Kidney capillary endothelial cell (primary cell): Measurements from ENCODE around the gene AGMAT.

Source experiments
- DNase-seq: peaks from one replicate; pipeline ENCODE4 v3.0.0-alpha.2; 2018; ENCODE audit warnings: low spot score

Gene AGMAT

DNA sequence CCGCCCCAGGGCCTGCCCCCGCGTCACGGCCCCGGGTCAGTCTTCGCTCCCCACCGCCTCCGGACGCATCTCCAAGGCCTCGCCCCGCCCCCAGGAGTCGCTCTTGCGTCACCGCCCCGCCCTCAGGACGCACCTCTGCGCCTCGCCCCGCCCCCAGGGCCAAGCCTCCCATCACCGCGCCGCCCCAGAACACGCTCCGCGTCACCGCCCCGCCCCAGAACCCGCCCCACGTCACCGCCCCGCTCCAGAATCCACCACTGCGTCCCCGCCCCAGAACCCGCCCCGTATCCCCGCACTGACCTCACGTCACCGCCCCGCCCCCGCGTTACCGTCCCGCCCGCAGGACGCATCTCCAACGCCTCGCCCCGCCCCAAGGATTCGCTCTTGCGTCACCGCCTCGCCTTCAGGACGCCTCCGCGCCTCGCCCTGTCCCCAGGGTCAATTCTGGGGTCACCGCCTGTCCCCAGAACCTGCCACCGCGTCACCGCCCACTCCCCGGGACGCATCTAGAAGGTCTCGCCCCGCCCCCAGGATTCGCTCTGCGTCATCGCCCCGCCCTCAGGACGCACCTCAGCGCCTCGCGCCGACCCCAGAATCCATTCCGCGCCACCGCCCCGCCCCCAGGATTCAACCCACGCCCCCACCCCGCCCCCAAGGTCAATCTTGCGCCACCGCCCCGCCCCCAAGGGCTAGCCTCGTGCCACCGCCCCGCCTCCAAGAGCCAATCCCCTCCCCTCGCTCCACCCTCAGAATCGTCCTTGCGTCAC, 60.4 kb downstream of the AGMAT start:
- peak; percentile 99 for DNase-seq

DNA sequence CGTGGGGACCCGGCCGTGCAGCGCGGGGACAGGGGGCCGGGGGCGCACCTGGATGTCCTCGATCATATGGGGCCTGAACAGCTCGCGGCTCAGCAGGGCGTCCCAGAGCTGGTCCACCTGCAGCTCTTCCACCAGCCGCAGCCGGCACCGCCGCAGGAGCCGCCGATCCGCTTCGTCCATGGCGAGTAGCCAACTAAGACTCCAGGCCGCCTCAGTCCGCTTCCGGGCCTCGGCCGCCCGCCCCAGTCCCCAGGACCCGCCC, 60.9 kb downstream of the AGMAT start, which contains the start of gene CASP9:
Gene CASP9 (minus strand): TSS at position 195 of the 262 bp plus-strand sequence. CDS start 15 bp downstream, at position 180.
- DNase-seq = no peak

DNA sequence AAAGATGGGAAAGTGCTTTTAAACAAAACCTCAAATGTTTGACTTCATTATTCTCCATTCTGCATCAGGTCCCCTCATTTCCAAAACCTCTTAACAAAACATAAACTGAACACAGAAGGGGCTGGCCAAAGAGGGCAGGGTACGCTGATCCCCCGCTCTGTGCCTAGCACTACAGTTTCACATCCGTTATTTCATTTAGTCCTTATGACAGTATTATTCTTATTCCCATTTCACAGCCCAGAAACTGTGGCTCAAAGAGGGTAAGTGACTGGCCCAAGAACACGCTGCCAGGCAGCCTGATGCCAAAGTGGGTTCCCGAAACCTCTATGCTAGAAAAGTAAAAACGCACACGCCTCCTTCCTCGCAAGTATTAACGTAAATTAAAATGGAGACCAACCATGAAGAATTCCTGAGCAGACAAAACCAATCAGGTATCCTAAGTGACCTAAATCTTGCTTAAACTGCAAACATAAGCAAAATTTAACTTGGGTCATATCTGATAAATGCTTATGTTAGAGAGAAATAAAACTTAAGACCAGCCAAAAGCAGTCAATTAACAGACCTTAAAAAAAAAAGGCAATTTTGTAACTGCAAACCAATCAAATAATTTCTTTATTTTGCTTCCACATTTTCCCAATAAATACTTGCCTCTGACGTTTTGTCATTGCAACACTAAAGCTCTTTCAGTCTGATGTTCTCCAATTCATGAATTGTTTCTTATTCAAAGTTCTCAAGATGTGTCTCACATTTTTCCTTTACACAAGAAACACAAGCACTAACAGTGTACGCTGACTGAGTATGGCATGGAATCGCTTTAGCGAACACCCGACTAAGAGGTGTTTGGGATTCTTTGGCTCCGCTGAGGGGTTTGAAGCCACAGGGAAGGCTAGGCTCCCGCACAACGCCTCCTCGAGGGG, 61.5 kb downstream of the AGMAT start:
- no peak for DNase-seq

DNA sequence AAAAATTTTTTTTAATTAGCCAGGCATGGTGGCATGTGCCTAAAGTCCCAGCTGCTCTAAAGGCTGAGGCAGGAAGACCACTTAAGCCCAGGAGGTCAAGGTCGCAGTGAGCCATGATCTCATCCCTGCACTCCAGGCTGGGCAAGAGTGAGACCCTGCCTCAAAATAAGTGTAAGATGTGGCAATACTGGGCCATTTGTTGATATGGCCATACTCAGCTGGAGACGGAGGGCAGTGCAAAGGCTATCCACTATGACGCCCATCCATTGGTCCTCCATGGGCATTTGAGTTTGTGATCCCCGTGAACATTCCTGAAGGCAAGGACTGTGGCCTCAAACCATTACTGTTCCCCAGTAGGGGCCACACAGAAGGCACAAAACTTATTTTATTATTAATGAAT, 62.3 kb downstream of the AGMAT start:
- no peak for DNase-seq
